GM12878 (cell line): ENCODE data around the gene ZNF334.
A peak's percentile ranks its signal among the peaks of the same experiment; 100 is the strongest.

ENCODE experiments used
- ATF2 ChIP-seq: IDR thresholded peaks from 2 replicates; pipeline ENCODE4 v1.6.1; 2012; ENCODE audit warnings: low read length, inconsistent platforms
- BCL11A ChIP-seq: IDR thresholded peaks from 2 replicates; pipeline ENCODE4 v1.6.1; 2011; ENCODE audit warnings: low read depth, low read length
- E2F4 ChIP-seq: IDR thresholded peaks from 2 replicates; pipeline ENCODE4 v1.6.1; 2012; ENCODE audit warnings: low read depth, low read length, improper control_type of control experiment
- ELK1 ChIP-seq: IDR thresholded peaks from 2 replicates; pipeline ENCODE4 v1.6.1; 2012; ENCODE audit warnings: low read depth, low read length, improper control_type of control experiment
- IRF3 ChIP-seq: fragments of 450-650 bp; IDR thresholded peaks from 2 replicates; pipeline ENCODE4 v1.6.1; 2014; ENCODE audit warnings: mild to moderate bottlenecking
- POLR2A ChIP-seq: IDR thresholded peaks from 2 replicates; pipeline ENCODE4 v1.6.1; 2011; ENCODE audit warnings: low read depth, mild to moderate bottlenecking, low read length
- POLR2AphosphoS5 ChIP-seq: IDR thresholded peaks from 2 replicates; pipeline ENCODE4 v1.6.1; 2011; ENCODE audit warnings: mild to moderate bottlenecking, low read length, inconsistent platforms
- RFX5 ChIP-seq: IDR thresholded peaks from 2 replicates; pipeline ENCODE4 v1.6.1; 2011; ENCODE audit warnings: low read depth, low read length, improper control_type of control experiment
- TARDBP ChIP-seq: IDR thresholded peaks from 2 replicates; pipeline ENCODE4 v1.6.1; 2016; ENCODE audit warnings: borderline replicate concordance
- YY1 ChIP-seq: IDR thresholded peaks from 2 replicates; pipeline ENCODE4 v1.6.1; 2011; ENCODE audit warnings: low read depth, mild to moderate bottlenecking, low read length
- ZNF274 ChIP-seq: IDR thresholded peaks from one replicate; pipeline ENCODE4 v1.8.0; 2011; ENCODE audit not compliant: insufficient read length, insufficient read depth
- TF ChIP-seq, protein P1 (sequence below), 3 experiments: IDR thresholded peaks in 2 of 3; conservative IDR thresholded peaks in 1 of 3; 2 replicates each; pipeline ENCODE4 v1.5.1; 2011; ENCODE audit warnings: low read depth in 3 of 3, low read length in 3 of 3, mild to moderate bottlenecking in 3 of 3, control low read depth in 2 of 3, moderate library complexity in 2 of 3, inconsistent platforms in 1 of 3, mixed read lengths in 1 of 3; ENCODE audit not compliant: control insufficient read depth in 2 of 3, insufficient read depth in 1 of 3; ENCODE audit errors: extremely low read depth in 1 of 3
- TF ChIP-seq, protein P2 (sequence below): fragments of 450-650 bp; IDR thresholded peaks from 2 replicates; pipeline ENCODE4 v1.6.1; 2016; ENCODE audit warnings: mild to moderate bottlenecking

DNA sequence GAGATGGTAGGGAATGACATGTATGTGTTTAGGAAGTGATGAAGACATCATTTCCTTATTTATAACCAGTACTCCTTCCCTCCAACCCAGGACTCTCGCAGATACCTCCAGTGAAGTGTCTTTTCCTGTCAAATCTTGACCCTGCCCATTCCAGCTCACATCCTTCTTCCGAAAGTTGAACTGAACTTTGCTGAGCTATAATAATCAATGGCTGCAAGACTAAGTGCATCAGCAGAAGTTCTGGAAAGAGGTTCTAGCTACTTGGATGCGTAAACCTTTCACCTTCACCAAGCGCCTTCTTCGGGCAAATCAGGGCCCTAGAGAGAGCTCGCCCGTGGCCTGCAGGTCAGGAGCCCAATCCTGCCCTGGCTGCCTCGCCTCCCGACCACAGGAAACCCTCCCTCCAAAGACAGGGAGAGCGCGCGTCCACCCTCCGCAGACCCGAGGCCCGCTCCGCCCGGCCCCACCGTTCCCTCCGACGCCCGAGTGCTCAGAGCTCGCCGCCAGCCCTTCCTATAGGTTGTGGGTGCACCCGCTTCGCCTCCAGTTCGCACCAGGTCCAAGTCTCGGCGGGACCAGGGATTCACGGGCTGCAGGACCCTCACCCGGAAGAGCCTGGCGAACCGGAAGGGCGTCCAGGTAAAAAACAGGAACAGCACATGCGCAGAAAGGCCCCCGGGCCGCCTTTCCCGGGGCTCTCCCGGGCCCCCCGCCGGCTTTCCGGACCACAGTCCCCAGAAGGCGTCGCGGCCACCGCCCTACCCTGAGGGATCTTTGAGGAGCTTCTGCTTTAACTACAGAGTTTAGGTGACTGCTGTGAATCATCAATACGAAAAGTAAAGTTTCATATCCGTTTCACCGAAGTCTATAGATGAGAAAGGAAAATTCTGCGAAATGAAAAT is at the start of gene ZNF334:
- TF ChIP-seq BCL11A (no peak), RFX5 (no peak), ZNF274 (no peak), YY1 (no peak), ELK1 (no peak), TARDBP (no peak), E2F4 (no peak), IRF3 (no peak), POLR2A (peak; percentile 25; the same call in 1 of the 2 replicates), ATF2 (no peak), POLR2AphosphoS5 (no peak)
- TF ChIP-seq, protein P1, sequence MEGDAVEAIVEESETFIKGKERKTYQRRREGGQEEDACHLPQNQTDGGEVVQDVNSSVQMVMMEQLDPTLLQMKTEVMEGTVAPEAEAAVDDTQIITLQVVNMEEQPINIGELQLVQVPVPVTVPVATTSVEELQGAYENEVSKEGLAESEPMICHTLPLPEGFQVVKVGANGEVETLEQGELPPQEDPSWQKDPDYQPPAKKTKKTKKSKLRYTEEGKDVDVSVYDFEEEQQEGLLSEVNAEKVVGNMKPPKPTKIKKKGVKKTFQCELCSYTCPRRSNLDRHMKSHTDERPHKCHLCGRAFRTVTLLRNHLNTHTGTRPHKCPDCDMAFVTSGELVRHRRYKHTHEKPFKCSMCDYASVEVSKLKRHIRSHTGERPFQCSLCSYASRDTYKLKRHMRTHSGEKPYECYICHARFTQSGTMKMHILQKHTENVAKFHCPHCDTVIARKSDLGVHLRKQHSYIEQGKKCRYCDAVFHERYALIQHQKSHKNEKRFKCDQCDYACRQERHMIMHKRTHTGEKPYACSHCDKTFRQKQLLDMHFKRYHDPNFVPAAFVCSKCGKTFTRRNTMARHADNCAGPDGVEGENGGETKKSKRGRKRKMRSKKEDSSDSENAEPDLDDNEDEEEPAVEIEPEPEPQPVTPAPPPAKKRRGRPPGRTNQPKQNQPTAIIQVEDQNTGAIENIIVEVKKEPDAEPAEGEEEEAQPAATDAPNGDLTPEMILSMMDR (IDR thresholded peaks at IDR 0.05 in 2 of 3, conservative IDR thresholded peaks at IDR 0.05 in 1 of 3; ENCODE audit: control insufficient read depth in 2 of 3, extremely low read depth in 1 of 3, insufficient read depth in 1 of 3, low read depth in 3 of 3, low read length in 3 of 3): no peak
- TF ChIP-seq, protein P2, sequence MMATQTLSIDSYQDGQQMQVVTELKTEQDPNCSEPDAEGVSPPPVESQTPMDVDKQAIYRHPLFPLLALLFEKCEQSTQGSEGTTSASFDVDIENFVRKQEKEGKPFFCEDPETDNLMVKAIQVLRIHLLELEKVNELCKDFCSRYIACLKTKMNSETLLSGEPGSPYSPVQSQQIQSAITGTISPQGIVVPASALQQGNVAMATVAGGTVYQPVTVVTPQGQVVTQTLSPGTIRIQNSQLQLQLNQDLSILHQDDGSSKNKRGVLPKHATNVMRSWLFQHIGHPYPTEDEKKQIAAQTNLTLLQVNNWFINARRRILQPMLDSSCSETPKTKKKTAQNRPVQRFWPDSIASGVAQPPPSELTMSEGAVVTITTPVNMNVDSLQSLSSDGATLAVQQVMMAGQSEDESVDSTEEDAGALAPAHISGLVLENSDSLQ: no peak
